Hippocampal formation (tissue), 2 donors: ENCODE measurements around the gene PAX5.
"Not testable (repeated sequence)": the region's sequence is repeated elsewhere in the genome, so short reads cannot be mapped to it uniquely, and the experiment has no call there.

Source experiments
- DNase-seq, 2 donors: peaks; one replicate each; lab custom pipeline; 2025; lab: John Stamatoyannopoulos, UW

PAX5 gene

GRCh38 chr9:36878986-36879982, 154.8 kb downstream of the PAX5 start:
- no peak for DNase-seq

- DNase-seq = no peak
Observed at GRCh38 chr9:36877239-36877638, 156.8 kb downstream of the PAX5 start.

GRCh38 chr9:36876056-36876455, 158.0 kb downstream of the PAX5 start:
- DNase-seq = no peak

GRCh38 chr9:36874921-36875320, 159.1 kb downstream of the PAX5 start:
- no peak for DNase-seq

- no peak for DNase-seq
Observed at GRCh38 chr9:36874261-36874660, 159.8 kb downstream of the PAX5 start.

- DNase-seq = no peak
Observed at GRCh38 chr9:36873247-36873875, 160.7 kb downstream of the PAX5 start.

GRCh38 chr9:36872641-36873040, 161.4 kb downstream of the PAX5 start:
- no peak for DNase-seq

GRCh38 chr9:36871606-36872005, 162.5 kb downstream of the PAX5 start:
- no peak for DNase-seq

- no peak for DNase-seq
Observed at GRCh38 chr9:36870960-36871359, 163.1 kb downstream of the PAX5 start.

GRCh38 chr9:36869605-36870004, 164.5 kb downstream of the PAX5 start:
- not testable (repeated sequence) for DNase-seq

- no peak for DNase-seq
Observed at GRCh38 chr9:36868586-36869282, 165.3 kb downstream of the PAX5 start.

GRCh38 chr9:36867672-36868471, 166.2 kb downstream of the PAX5 start:
- DNase-seq = no peak

- no peak for DNase-seq
Observed at GRCh38 chr9:36867241-36867640, 166.8 kb downstream of the PAX5 start.

GRCh38 chr9:36866840-36867239, 167.2 kb downstream of the PAX5 start:
- no peak for DNase-seq

- DNase-seq = no peak
Observed at GRCh38 chr9:36865731-36866635, 168.1 kb downstream of the PAX5 start.

- no peak for DNase-seq
Observed at GRCh38 chr9:36864491-36865410, 169.3 kb downstream of the PAX5 start.

- DNase-seq = peak; percentile 22 to 36
Observed at GRCh38 chr9:36862206-36863145, 171.6 kb downstream of the PAX5 start.

- DNase-seq = no peak
Observed at GRCh38 chr9:36861528-36862205, 172.4 kb downstream of the PAX5 start.
